Middle frontal gyrus (tissue), 1 donor: ENCODE data around the gene EFNB1.
A peak's percentile ranks its signal among the peaks of the same experiment; 100 is the strongest.
"Not testable (repeated sequence)": the region's sequence is repeated elsewhere in the genome, so short reads cannot be mapped to it uniquely, and the experiment has no call there.

Source experiments
- DNase-seq: peaks from one replicate; pipeline ENCODE4 v3.0.0-alpha.2; 2015; ENCODE audit warnings: low spot score; ENCODE audit errors: extremely low spot score

The EFNB1 gene

GRCh38 chrX:68828740-68829581, at the start of gene EFNB1:
TSS of gene EFNB1 (plus strand) at chrX:68829021. CDS start at chrX:68829777, 756 bp downstream.
- peak; percentile 84 for DNase-seq

- DNase-seq, result not testable (repeated sequence)
Measured at GRCh38 chrX:68781295-68781694, 47.5 kb upstream of the EFNB1 start.

- no peak for DNase-seq
Measured at GRCh38 chrX:68784816-68785215, 44.0 kb upstream of the EFNB1 start.

- DNase-seq, result not testable (repeated sequence)
Measured at GRCh38 chrX:68786581-68786980, 42.2 kb upstream of the EFNB1 start.

GRCh38 chrX:68789966-68790365, 38.9 kb upstream of the EFNB1 start:
- no peak for DNase-seq

- DNase-seq, result no peak
Measured at GRCh38 chrX:68792083-68792482, 36.7 kb upstream of the EFNB1 start.

- DNase-seq, result no peak
Measured at GRCh38 chrX:68794461-68794860, 34.4 kb upstream of the EFNB1 start.

GRCh38 chrX:68795741-68796140, 33.1 kb upstream of the EFNB1 start:
- DNase-seq, result no peak

GRCh38 chrX:68798400-68798799, 30.4 kb upstream of the EFNB1 start:
- DNase-seq, result not testable (repeated sequence)

- no peak for DNase-seq
Measured at GRCh38 chrX:68801737-68802290, 27.0 kb upstream of the EFNB1 start.

GRCh38 chrX:68807818-68808217, 21.0 kb upstream of the EFNB1 start:
- DNase-seq, result no peak

- DNase-seq, result no peak
Measured at GRCh38 chrX:68808686-68809357, 20.0 kb upstream of the EFNB1 start.

- DNase-seq, result no peak
Measured at GRCh38 chrX:68820476-68821110, 8.2 kb upstream of the EFNB1 start.

GRCh38 chrX:68821616-68822015, 7.2 kb upstream of the EFNB1 start:
- no peak for DNase-seq

- no peak for DNase-seq
Measured at GRCh38 chrX:68822641-68823410, 6.0 kb upstream of the EFNB1 start.

GRCh38 chrX:68823413-68824151, 5.2 kb upstream of the EFNB1 start:
- no peak for DNase-seq

- DNase-seq, result no peak
Measured at GRCh38 chrX:68824152-68824433, 4.7 kb upstream of the EFNB1 start.

- DNase-seq, result no peak
Measured at GRCh38 chrX:68824565-68825125, 4.2 kb upstream of the EFNB1 start.

GRCh38 chrX:68826113-68826980, 2.5 kb upstream of the EFNB1 start:
- no peak for DNase-seq
